Naive thymus-derived CD4-positive, alpha-beta T cell (primary cell): ENCODE results near the gene AVPR1B. TPM values are rescaled to one million over a fixed set of nuclear protein-coding genes. Genes with fewer than 3 reads are reported as not detected.

ENCODE experiments used
- ATAC-seq: fragments of 150-1000 bp; cut with Tn5 transposase; 2 replicates; pipeline ENCODE4 v1.10.0; 2021; ENCODE audit warnings: mild to moderate bottlenecking, moderate library complexity
- CTCF ChIA-PET: fragments of 350-600 bp; sonication (Branson Sonifier 250); formaldehyde crosslinking; loops from one replicate; lab custom pipeline; 2021; ENCODE audit warnings: antibody characterized with exemption; lab: Charles Lee
- POLR2A ChIA-PET: fragments of 350-600 bp; sonication (Branson Sonifier 250); formaldehyde crosslinking; loops from one replicate; lab custom pipeline; 2021; ENCODE audit warnings: antibody characterized with exemption, inconsistent platforms; lab: Charles Lee
- DNase-seq, 9 donors: peaks; one replicate each; pipeline versions ENCODE4 v3.0.0 to v3.0.0-alpha.2; 2020 to 2022; ENCODE audit warnings: mixed read lengths in 1 of 9
- H3K27ac ChIP-seq: one replicate; pipeline ENCODE4 v1.7.0; 2013; ENCODE audit warnings: mild to moderate bottlenecking, low read depth, low read length, moderate library complexity
- H3K27me3 ChIP-seq, 2 donors: one replicate each; pipeline ENCODE4 v1.7.0; 2013; ENCODE audit warnings: low read length in 2 of 2, mild to moderate bottlenecking in 2 of 2, moderate library complexity in 2 of 2; ENCODE audit not compliant: control insufficient read depth in 2 of 2, insufficient read depth in 2 of 2
- H3K36me3 ChIP-seq, 3 experiments: 1 replicate in 2 of 3; 2 replicates in 1 of 3; pipeline ENCODE4 v1.7.0; 2013; ENCODE audit warnings: low read length in 3 of 3, mild to moderate bottlenecking in 3 of 3, moderate library complexity in 1 of 3; ENCODE audit not compliant: insufficient read depth in 3 of 3, control insufficient read depth in 2 of 3
- H3K4me1 ChIP-seq, 2 donors: one replicate each; pipeline ENCODE4 v1.7.0; 2013; ENCODE audit warnings: low read length in 2 of 2, mild to moderate bottlenecking in 2 of 2, moderate library complexity in 1 of 2; ENCODE audit not compliant: control insufficient read depth in 2 of 2, insufficient read depth in 2 of 2
- H3K4me3 ChIP-seq: 2 replicates; pipeline ENCODE4 v1.7.0; 2013; ENCODE audit warnings: mild to moderate bottlenecking, low read length
- H3K9me3 ChIP-seq, 3 experiments: 1 replicate in 2 of 3; 2 replicates in 1 of 3; pipeline ENCODE4 v1.7.0; 2013; ENCODE audit warnings: low read length in 3 of 3; ENCODE audit not compliant: control insufficient read depth in 2 of 3
- H3K27ac Mint-ChIP-seq, 9 donors: one replicate each; pipeline ENCODE4 v1.8.0; 2020 to 2022; ENCODE audit warnings: mixed read lengths in 9 of 9, mild to moderate bottlenecking in 8 of 9, moderate library complexity in 5 of 9, inconsistent platforms in 2 of 9
- H3K27me3 Mint-ChIP-seq, 5 donors: one replicate each; pipeline ENCODE4 v1.8.0; 2021 to 2022; ENCODE audit warnings: mixed read lengths in 5 of 5, mild to moderate bottlenecking in 1 of 5
- H3K36me3 Mint-ChIP-seq, 5 donors: one replicate each; pipeline ENCODE4 v1.8.0; 2020 to 2022; ENCODE audit warnings: mixed read lengths in 5 of 5, mild to moderate bottlenecking in 3 of 5, inconsistent platforms in 1 of 5
- H3K4me1 Mint-ChIP-seq, 7 donors: one replicate each; pipeline ENCODE4 v1.8.0; 2020 to 2022; ENCODE audit warnings: mixed read lengths in 7 of 7, mild to moderate bottlenecking in 3 of 7, inconsistent platforms in 1 of 7
- H3K4me3 Mint-ChIP-seq, 10 donors: one replicate each; pipeline ENCODE4 v1.8.0; 2020 to 2022; ENCODE audit warnings: mild to moderate bottlenecking in 10 of 10, mixed read lengths in 10 of 10, moderate library complexity in 6 of 10, inconsistent platforms in 2 of 10
- H3K9me3 Mint-ChIP-seq, 11 donors: one replicate each; pipeline ENCODE4 v1.8.0; 2020 to 2022; ENCODE audit warnings: mixed read lengths in 11 of 11, mild to moderate bottlenecking in 4 of 11, inconsistent platforms in 1 of 11, moderate library complexity in 1 of 11
- intact Hi-C, 2 donors: fragments of 100-400 bp; cut with micrococcal nuclease; formaldehyde crosslinking; loops; one replicate each; pipeline ENCODE4 v1.15.1; 2023
- polyA plus RNA-seq, 2 donors: library from polyadenylated mRNA; unstranded; fragments of 300-500 nt; fragmentation: Illumina TruSeq; gene quantifications; one replicate each; pipeline ENCODE4 v1.2.3, GENCODE V29; 2021
- total RNA-seq, 6 experiments: library from RNA in 5 of 6; stranded (reverse) in 5 of 6; gene quantifications; 1 replicate in 5 of 6; 2 replicates in 1 of 6; pipeline ENCODE4 v1.2.3 and lab custom pipeline; 2021 to 2026

The AVPR1B gene
- total and polyA plus RNA-seq, 7 experiments from 2014 or later = 0.27 TPM; not detected in 6

- ATAC-seq (no peak), DNase-seq (no peak)
- H3K4me3 Mint-ChIP-seq = no peak overlapping the region
- peaks cover 0 to 56% (median 0%) of the 10 kb centered on the region in 5 donors for H3K27me3 Mint-ChIP-seq
- peaks cover 13 to 17% (median 16%) of the 10 kb centered on the region in 7 donors for H3K4me1 Mint-ChIP-seq
- H3K4me3 ChIP-seq = no peak overlapping the region
- peaks cover 11% of the 10 kb centered on the region in 2 donors for H3K4me1 ChIP-seq
- H3K27me3 ChIP-seq = no peaks in the 10 kb centered on the region
- no peak overlapping the region for H3K27ac ChIP-seq
- no peaks in the 10 kb centered on the region for H3K9me3 Mint-ChIP-seq
- H3K27ac Mint-ChIP-seq = no peak overlapping the region
- no peaks in the 10 kb centered on the region for H3K9me3 ChIP-seq
- no peaks in the 10 kb centered on the region for H3K36me3 Mint-ChIP-seq
- ChIA-PET CTCF (no interaction called here), POLR2A (no interaction called here)
- intact Hi-C loops = loop anchor here in 1 of 2 donors (5.0 kb wide), 1 partner anchor 44 kb away; no protein-coding TSS in a partner anchor
- no peaks in the 10 kb centered on the region for H3K36me3 ChIP-seq
Measured at GRCh38 chr1:206075786-206076755, 41.1 kb downstream of the AVPR1B start.

- DNase-seq (no peak), ATAC-seq (peak; percentile 18)
- peaks cover under 1 to 3% of the 10 kb centered on the region in 2 donors for H3K4me1 ChIP-seq
- Mint-ChIP-seq H3K27ac (no peak overlapping the region), H3K4me3 (no peak overlapping the region), H3K36me3 (no peaks in the 10 kb centered on the region), H3K9me3 (no peaks in the 10 kb centered on the region), H3K4me1 (peaks cover 3 to 5% (median 4%) of the 10 kb centered on the region in 7 donors), H3K27me3 (peaks cover 0 to 57% (median 3%) of the 10 kb centered on the region in 5 donors)
- ChIA-PET POLR2A (interaction anchor here (0.6 kb wide), 1 partner anchor 18 kb away, joined by 3 read pairs; no protein-coding TSS in a partner anchor), CTCF (no interaction called here)
- no peaks in the 10 kb centered on the region for H3K9me3 ChIP-seq
- H3K27me3 ChIP-seq = no peaks in the 10 kb centered on the region
- H3K27ac ChIP-seq = no peak overlapping the region
- H3K36me3 ChIP-seq = no peaks in the 10 kb centered on the region
- no peak overlapping the region for H3K4me3 ChIP-seq
- intact Hi-C loops = loop anchor here in 1 of 2 donors (5.0 kb wide), 1 partner anchor 43 kb away; no protein-coding TSS in a partner anchor
Measured at GRCh38 chr1:206074839-206075238, 42.3 kb downstream of the AVPR1B start.

GRCh38 chr1:206070627-206071304 is 46.4 kb downstream of the AVPR1B start:
- Mint-ChIP-seq H3K36me3 (no peaks in the 10 kb centered on the region), H3K27ac (no peak overlapping the region), H3K4me3 (no peak overlapping the region), H3K9me3 (no peaks in the 10 kb centered on the region), H3K4me1 (peaks cover 0 to 13% (median 8%) of the 10 kb centered on the region in 7 donors), H3K27me3 (peaks cover 0 to 70% (median 3%) of the 10 kb centered on the region in 5 donors)
- intact Hi-C loops = no loop called here
- Histone ChIP-seq H3K4me1 (no peaks in the 10 kb centered on the region), H3K27ac (no peak overlapping the region), H3K4me3 (no peak overlapping the region), H3K27me3 (no peaks in the 10 kb centered on the region), H3K36me3 (no peaks in the 10 kb centered on the region), H3K9me3 (no peaks in the 10 kb centered on the region)
- ChIA-PET POLR2A (no interaction called here), CTCF (no interaction called here)
- DNase-seq = no peak
- no peak for ATAC-seq

- DNase-seq (no peak), ATAC-seq (no peak)
- Histone ChIP-seq H3K9me3 (no peaks in the 10 kb centered on the region), H3K27me3 (no peaks in the 10 kb centered on the region), H3K27ac (no peak overlapping the region), H3K4me3 (no peak overlapping the region), H3K36me3 (no peaks in the 10 kb centered on the region), H3K4me1 (no peaks in the 10 kb centered on the region)
- Mint-ChIP-seq H3K27ac (no peak overlapping the region), H3K4me1 (peaks cover 0 to 13% (median 8%) of the 10 kb centered on the region in 7 donors), H3K4me3 (no peak overlapping the region), H3K27me3 (peaks cover 0 to 55% (median 0%) of the 10 kb centered on the region in 5 donors), H3K36me3 (no peaks in the 10 kb centered on the region), H3K9me3 (no peaks in the 10 kb centered on the region)
- ChIA-PET CTCF (interaction anchor here (1.6 kb wide), 1 partner anchor 15 kb away, joined by 3 read pairs; no protein-coding TSS in a partner anchor), POLR2A (no interaction called here)
- intact Hi-C loops = no loop called here
Measured at GRCh38 chr1:206068314-206068713, 48.9 kb downstream of the AVPR1B start.

- no peak for DNase-seq
- ChIA-PET POLR2A (no interaction called here), CTCF (interaction anchor here (0.6 to 0.7 kb wide), 2 partner anchors 11 to 1542 kb away, joined by 3 to 4 read pairs; no protein-coding TSS in a partner anchor)
- Histone ChIP-seq H3K4me1 (no peaks in the 10 kb centered on the region), H3K4me3 (no peak overlapping the region), H3K27me3 (no peaks in the 10 kb centered on the region), H3K36me3 (no peaks in the 10 kb centered on the region), H3K9me3 (no peaks in the 10 kb centered on the region), H3K27ac (no peak overlapping the region)
- intact Hi-C loops = no loop called here
- H3K36me3 Mint-ChIP-seq = peaks cover 0 to 5% (median 0%) of the 10 kb centered on the region in 5 donors
- no peak overlapping the region for H3K4me3 Mint-ChIP-seq
- peak; percentile 18 for ATAC-seq
- peaks cover 0 to 6% (median 4%) of the 10 kb centered on the region in 11 donors for H3K9me3 Mint-ChIP-seq
- H3K27ac Mint-ChIP-seq = no peak overlapping the region
- H3K27me3 Mint-ChIP-seq = peaks cover 0 to 52% (median 0%) of the 10 kb centered on the region in 5 donors
- peaks cover 0 to 13% (median 8%) of the 10 kb centered on the region in 7 donors for H3K4me1 Mint-ChIP-seq
Measured at GRCh38 chr1:206067486-206068227, 49.5 kb downstream of the AVPR1B start.
